22Rv1 (cell line): ENCODE measurements around the gene SPATA12.

ENCODE experiments used
- H3K27ac ChIP-seq: fragments of 450-650 bp; 2 replicates; pipeline ENCODE4 v1.5.1; 2017
- CTCF ChIP-seq: fragments of 450-650 bp; IDR thresholded peaks from 2 replicates; pipeline ENCODE4 v1.5.1; 2017; ENCODE audit warnings: mild to moderate bottlenecking
- ZFX ChIP-seq: fragments of 450-650 bp; IDR thresholded peaks from 2 replicates; pipeline ENCODE4 v1.6.1; 2017; ENCODE audit warnings: antibody characterized with exemption, borderline replicate concordance

Gene SPATA12

DNA sequence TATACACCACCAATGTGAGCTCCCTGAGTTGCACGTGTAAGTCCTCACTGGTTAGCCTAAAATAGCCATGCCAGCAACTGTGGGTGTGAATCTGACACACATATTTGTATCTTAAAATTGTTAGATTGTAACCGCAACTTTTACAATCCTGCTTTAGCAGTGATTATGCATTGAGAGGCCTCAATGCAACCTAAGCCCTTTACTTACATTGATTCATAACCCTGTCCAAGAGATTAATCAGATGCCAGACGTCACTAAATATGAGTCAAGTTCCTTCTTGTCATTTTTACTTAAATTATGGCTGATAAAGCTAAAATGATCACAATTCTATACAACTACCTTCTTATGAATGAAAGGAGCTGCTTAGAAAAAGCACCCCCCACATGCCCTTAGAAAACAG, 57.8 kb downstream of the SPATA12 start:
- no peak overlapping the region for H3K27ac ChIP-seq
- TF ChIP-seq CTCF (no peak), ZFX (no peak)

- TF ChIP-seq ZFX, result no peak
- TF ChIP-seq CTCF, result no peak
Observed at GRCh38 chr3:57120040-57120439, 59.6 kb downstream of the SPATA12 start.

DNA sequence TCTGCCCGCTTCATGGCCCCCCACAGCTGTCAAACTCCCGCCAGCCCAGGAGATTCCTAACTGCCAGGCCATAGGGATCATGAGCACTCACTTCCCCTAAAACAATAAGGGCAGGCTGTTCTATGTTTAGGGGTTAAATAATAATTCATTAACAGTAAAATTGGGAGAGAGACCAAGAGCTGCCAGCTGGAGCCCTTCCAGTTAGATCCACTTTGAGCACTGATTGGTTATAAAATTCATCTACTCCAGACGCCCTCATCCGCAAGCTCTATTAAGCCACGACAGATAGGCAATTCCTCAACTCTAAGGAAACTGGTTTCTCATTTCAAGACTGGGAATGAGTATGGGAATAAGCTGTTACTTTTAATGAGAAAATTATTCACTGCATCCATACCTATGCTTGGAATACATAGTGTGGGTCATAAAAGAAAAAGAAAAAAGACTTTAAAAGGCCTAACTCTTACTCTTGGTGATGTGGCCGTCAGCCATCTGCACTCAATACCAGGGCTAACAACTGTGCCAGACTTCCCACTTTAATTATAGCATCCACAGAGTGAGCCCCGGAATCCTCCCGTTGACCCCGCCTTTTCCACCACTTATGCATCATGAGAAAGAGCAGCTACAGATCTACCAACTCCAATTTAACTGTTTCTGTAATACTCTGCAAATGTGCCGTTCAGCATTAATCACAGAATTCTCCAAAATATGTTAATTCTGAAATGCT, 60.1 kb downstream of the SPATA12 start:
- no peak overlapping the region for H3K27ac ChIP-seq
- no peak for TF ChIP-seq CTCF
- TF ChIP-seq ZFX, result no peak

More at GRCh38 chr3:57120040-57120439, 59.6 kb downstream of the SPATA12 start:
- no peak overlapping the region for H3K27ac ChIP-seq
